Measurements from ENCODE around the gene WFDC8.
A peak's percentile ranks its signal among the peaks of the same experiment; 100 is the strongest.

Gene WFDC8

DNA sequence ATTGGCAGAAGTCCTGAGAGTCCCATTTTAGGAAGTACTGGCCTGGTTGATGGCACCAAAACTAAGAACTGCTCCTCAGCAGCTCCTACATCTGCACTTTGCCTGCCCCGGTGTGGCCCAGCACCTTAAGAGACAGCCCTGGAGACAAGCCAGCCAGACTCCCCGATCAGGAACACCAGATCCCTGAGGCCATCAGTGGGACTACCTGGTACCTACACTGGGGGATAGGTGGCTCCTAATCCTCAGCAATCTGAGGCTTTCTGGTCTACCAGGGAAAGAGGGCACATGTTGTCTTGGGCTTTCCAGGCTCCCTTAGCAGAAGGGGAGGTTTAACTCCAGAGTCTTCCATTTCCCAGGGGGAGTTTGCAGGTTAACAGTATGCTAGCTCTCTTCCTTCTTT lies 39.7 kb downstream of the WFDC8 start, which contains the start of gene WFDC6:
WFDC6 (minus strand) TSS at position 101 of the 400 bp plus-strand sequence; CDS start at position 26, 75 bp downstream.
- DNase-seq (ENCODE audit: low read depth): no peak
- no peak within 1 kb of the TSS for H3K4me3 ChIP-seq (ENCODE audit: low read depth, low read length)
- TF ChIP-seq, protein P1, sequence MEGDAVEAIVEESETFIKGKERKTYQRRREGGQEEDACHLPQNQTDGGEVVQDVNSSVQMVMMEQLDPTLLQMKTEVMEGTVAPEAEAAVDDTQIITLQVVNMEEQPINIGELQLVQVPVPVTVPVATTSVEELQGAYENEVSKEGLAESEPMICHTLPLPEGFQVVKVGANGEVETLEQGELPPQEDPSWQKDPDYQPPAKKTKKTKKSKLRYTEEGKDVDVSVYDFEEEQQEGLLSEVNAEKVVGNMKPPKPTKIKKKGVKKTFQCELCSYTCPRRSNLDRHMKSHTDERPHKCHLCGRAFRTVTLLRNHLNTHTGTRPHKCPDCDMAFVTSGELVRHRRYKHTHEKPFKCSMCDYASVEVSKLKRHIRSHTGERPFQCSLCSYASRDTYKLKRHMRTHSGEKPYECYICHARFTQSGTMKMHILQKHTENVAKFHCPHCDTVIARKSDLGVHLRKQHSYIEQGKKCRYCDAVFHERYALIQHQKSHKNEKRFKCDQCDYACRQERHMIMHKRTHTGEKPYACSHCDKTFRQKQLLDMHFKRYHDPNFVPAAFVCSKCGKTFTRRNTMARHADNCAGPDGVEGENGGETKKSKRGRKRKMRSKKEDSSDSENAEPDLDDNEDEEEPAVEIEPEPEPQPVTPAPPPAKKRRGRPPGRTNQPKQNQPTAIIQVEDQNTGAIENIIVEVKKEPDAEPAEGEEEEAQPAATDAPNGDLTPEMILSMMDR (IDR thresholded peaks at IDR 0.05; ENCODE audit: control insufficient read depth, extremely low read depth, insufficient read depth): no peak

DNA sequence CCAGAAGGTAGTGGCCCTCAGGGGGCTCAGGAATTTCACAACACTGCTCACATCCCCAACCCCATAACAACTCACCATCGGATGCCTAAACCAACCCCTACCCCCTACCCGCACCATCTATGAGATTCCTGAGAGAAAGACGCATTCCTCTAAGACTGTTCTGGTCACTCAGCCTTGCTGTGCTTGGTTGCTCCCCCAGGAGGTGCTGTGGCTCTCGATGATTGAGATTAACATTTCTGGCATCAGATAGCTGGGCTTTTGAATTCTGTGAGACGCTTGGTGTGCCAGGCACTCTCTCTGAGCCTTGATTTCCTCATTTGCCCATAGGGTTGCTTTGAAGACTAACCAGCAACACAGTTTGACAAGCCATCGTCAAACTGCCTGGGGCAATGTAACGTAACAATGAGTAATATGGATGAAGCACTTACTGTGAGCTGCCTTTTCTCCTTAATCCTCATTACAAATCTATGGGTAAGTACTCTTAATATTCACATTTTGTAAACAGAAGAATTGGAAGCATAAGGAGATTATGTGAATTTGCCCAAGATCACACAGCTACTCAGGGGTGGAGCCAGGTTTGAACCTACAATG lies 40.8 kb downstream of the WFDC8 start:
- H3K4me3 ChIP-seq (ENCODE audit: low read depth, low read length): no peak overlapping the region
- TF ChIP-seq, protein P1 (IDR thresholded peaks at IDR 0.05; ENCODE audit: control insufficient read depth, extremely low read depth, insufficient read depth): no peak
- no peak for DNase-seq (ENCODE audit: low read depth)

DNA sequence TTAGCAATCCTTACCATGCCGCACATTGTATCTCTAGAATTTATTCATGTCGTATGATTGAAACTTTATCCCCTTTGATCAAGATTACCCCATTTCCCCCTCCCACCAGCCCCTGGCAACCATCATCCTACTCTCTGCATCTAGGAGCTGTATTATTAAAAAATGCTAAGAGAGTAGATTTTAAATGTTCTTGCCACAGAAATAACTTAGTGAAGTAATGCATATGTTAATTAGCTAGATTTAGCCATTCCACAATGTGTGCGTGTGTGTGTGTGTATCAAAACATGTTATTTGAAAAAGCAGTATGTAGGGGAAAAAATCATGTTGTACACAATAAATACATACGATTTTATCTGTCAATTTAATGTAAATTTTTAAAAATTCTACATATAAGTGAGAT lies 51.8 kb downstream of the WFDC8 start:
- no peak overlapping the region for H3K4me3 ChIP-seq (ENCODE audit: low read depth, low read length)
- TF ChIP-seq, protein P1 (IDR thresholded peaks at IDR 0.05; ENCODE audit: control insufficient read depth, extremely low read depth, insufficient read depth): no peak
- DNase-seq (ENCODE audit: low read depth): no peak

DNA sequence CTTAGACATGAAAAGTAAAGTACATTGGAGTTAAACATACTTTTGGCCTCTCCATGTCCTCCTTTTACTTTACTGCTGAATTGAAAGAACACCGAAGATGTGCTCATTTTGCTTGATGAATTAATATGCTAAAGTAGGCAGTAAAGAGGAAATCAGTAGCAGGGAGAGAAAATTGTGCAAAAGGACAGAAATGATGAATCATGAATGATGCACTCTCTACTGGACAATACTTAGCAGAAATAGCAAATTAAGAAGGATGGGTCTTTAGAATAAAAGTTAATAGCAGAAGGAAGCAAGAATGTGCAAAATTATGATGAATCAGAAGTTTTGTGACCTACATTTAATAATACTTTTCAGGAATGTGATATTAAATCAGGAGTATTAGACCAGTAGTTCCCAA lies 55.3 kb downstream of the WFDC8 start:
- no peak overlapping the region for H3K4me3 ChIP-seq (ENCODE audit: low read depth, low read length)
- TF ChIP-seq, protein P1 (IDR thresholded peaks at IDR 0.05; ENCODE audit: control insufficient read depth, extremely low read depth, insufficient read depth): no peak
- no peak for DNase-seq (ENCODE audit: low read depth)

DNA sequence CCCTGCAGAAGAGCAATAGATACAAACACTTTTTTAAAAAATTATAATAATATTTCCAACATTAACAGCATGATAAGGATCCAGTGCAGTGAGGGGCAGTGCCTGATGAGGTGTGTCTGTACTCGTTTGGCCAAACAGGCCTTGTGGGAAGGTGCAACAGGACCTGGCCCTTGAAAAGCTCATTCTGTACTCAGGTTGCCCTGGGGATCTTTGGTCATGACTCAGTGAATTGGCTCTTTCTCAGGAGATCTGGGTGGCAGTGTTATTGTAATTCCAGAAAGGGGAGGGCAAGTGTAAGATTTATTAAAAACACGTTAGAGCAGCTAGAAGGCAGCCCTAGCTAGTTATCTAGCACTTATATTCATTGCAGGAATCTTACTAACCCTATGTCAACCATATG lies 60.8 kb downstream of the WFDC8 start:
- TF ChIP-seq, protein P1 (IDR thresholded peaks at IDR 0.05; ENCODE audit: control insufficient read depth, extremely low read depth, insufficient read depth): no peak
- no peak overlapping the region for H3K4me3 ChIP-seq (ENCODE audit: low read depth, low read length)
- DNase-seq (ENCODE audit: low read depth): no peak

DNA sequence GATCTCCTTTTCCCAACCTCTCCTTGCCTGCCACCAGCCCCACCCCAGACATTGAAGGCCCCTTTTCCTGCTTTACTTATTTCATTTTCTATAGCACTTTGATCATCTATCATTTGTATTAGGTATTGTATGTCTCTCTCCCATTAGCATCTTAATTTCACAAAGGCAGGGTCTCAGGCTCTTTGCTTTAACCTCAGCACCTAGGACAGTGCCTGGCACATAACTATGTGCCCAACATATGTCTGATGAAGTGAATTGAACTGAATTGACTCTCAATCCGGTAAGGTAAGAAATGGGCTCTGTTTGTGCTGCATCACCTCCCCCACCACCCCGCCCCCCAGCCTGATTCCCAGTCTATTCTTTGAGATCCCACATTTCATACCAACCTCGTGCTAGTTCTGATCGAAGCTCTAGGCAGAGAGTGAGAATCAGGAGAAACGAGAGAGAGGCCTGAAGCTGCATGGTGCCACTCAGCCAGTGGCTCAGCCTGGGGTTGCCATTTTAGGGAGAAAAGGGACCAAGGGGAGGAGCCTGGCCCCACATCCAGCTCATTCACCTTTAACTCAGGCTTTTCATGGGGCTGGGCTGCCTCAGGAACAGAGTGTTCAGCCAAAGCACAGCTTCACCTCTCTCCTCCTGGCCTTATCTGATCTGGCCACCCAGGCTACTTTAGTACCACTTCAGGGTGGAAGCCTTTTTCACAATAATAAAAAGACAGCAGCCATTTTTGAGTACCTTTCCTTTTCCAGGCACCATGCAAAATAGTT lies 63.8 kb downstream of the WFDC8 start, which contains the start of gene SPINT3:
SPINT3 (minus strand) TSS at position 476 of the 767 bp plus-strand sequence; CDS start at position 462, 14 bp downstream.
- peak; percentile 61 for DNase-seq (ENCODE audit: low read depth)
- H3K4me3 ChIP-seq (ENCODE audit: low read depth, low read length): no peak within 1 kb of the TSS
- TF ChIP-seq, protein P1 (IDR thresholded peaks at IDR 0.05; ENCODE audit: control insufficient read depth, extremely low read depth, insufficient read depth): no peak
